ENCODE measurements around the gene CSNK2B.

GRCh38 chr6:31631681-31632278 is 34.1 kb upstream of the CSNK2B start:
- TF ChIP-seq CTCF (optimal IDR thresholded peaks at IDR 0.05 in 1 of 3, IDR thresholded peaks at IDR 0.05 in 1 of 3, conservative IDR thresholded peaks at IDR 0.05 in 1 of 3; ENCODE audit: extremely low read depth in 1 of 3, insufficient read depth in 2 of 3, low read length in 3 of 3) (no peak), EZH2 (IDR thresholded peaks at IDR 0.05; ENCODE audit: low read length) (no peak)

Data from keratinocyte (primary cell).